ENCODE data around the gene DOCK1.

DOCK1 gene

DNA sequence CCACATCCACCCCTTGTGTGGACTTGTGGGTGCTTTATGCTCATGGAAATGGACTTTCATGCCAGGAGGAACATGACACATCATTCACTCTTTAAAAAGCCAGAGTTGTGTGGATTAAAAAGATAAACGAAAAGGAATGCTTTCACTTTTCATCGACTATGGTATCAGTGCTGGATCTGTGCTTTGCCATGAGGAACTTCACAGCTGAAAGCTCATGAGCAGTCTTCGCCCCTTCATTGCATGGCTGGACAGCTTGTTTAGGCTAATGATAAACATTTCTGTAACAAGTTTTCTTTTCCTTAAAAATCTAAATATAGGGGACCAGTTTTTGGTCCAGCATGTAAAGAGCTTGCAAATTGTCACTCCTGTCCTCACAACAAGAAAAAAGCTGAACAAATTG lies 470.2 kb downstream of the DOCK1 start:
- Histone ChIP-seq H3K9me3 (ENCODE audit: insufficient read depth, low read depth, low read length) (no peaks in the 10 kb centered on the region), H3K27ac (ENCODE audit: low read length) (no peak overlapping the region), H3K36me3 (ENCODE audit: insufficient read depth, low read depth, low read length) (peaks cover 13% of the 10 kb centered on the region), H3K9ac (ENCODE audit: low read depth, low read length) (no peak overlapping the region), H3K27me3 (ENCODE audit: insufficient read depth, low read length) (no peaks in the 10 kb centered on the region), H3K4me3 (ENCODE audit: low read length) (no peak overlapping the region), H3K4me1 (ENCODE audit: insufficient read depth, low read length) (no peaks in the 10 kb centered on the region)

DNA sequence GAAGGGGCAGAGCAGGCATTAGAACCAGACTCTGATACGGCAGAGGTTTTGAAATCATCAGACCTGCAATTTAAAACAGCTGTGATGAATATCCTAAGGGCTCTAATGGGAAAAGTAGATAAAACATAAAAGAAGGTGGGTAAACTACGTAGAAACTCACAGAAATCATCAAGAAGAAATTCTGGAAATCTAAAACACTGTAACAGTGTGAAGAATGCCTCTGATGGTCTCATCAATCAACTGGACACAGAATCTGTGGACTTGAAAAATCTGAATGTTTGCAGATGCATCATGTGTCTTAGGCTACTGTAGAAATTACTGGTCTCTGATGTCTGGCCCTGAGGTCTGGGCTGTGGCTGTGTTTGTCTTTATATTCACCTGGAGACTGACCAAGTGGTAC lies 470.8 kb downstream of the DOCK1 start:
- H3K27me3 ChIP-seq (ENCODE audit: insufficient read depth, low read length): no peaks in the 10 kb centered on the region
- H3K9ac ChIP-seq (ENCODE audit: low read depth, low read length): no peak overlapping the region
- no peak overlapping the region for H3K4me3 ChIP-seq (ENCODE audit: low read length)
- H3K9me3 ChIP-seq (ENCODE audit: insufficient read depth, low read depth, low read length): no peaks in the 10 kb centered on the region
- peaks cover 13% of the 10 kb centered on the region for H3K36me3 ChIP-seq (ENCODE audit: insufficient read depth, low read depth, low read length)
- H3K4me1 ChIP-seq (ENCODE audit: insufficient read depth, low read length): no peaks in the 10 kb centered on the region
- H3K27ac ChIP-seq (ENCODE audit: low read length): no peak overlapping the region

DNA sequence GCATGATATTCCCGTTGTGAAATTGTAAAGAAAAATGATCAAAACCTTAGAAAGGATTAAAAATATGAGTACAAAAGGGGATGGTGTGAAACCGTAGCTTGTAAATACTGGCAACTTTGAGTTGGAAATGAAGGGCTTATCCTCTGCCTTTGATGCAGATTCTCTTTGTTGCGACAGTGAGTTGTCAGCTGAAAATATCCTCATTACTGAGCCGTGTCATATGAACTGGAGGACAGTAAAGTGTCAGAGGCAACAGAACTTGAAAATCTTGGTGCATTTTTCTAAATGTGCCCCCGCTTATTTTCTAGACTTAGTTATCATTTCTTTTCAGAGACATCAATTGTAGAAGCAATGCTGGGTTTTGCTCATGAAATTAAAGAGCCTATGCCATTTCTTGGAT lies 473.4 kb downstream of the DOCK1 start:
- Histone ChIP-seq H3K9me3 (ENCODE audit: insufficient read depth, low read depth, low read length) (no peaks in the 10 kb centered on the region), H3K27me3 (ENCODE audit: insufficient read depth, low read length) (no peaks in the 10 kb centered on the region)

DNA sequence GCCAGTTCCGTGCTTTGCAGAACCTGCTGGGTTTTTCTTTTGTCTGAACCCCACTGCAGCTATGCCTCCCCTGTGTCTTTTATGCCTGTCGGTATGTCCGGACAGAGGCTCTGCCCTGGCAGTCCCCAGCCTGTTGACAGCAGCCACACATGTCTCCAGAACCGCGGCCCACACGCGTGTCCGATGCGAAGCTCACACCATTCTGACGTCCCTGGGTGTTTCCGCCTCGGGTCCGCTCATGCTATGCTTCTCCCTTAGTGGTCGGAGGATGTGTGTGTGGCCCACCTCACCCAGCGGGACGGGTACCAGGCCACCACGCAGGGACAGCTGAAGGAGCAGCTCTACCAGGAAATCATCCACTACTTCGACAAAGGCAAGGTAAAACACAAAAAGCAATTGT lies 479.3 kb downstream of the DOCK1 start:
- Histone ChIP-seq H3K36me3 (ENCODE audit: insufficient read depth, low read depth, low read length) (peaks cover 19% of the 10 kb centered on the region), H3K4me1 (ENCODE audit: insufficient read depth, low read length) (peaks cover 8% of the 10 kb centered on the region), H3K9ac (ENCODE audit: low read depth, low read length) (no peak overlapping the region), H3K27me3 (ENCODE audit: insufficient read depth, low read length) (no peaks in the 10 kb centered on the region), H3K9me3 (ENCODE audit: insufficient read depth, low read depth, low read length) (no peaks in the 10 kb centered on the region), H3K4me3 (ENCODE audit: low read length) (no peak overlapping the region), H3K27ac (ENCODE audit: low read length) (no peak overlapping the region)

More for the DNA sequence above, 473.4 kb downstream of the DOCK1 start:
- H3K4me1 ChIP-seq (ENCODE audit: insufficient read depth, low read length): no peaks in the 10 kb centered on the region
- no peak overlapping the region for H3K27ac ChIP-seq (ENCODE audit: low read length)
- H3K9ac ChIP-seq (ENCODE audit: low read depth, low read length): no peak overlapping the region
- H3K4me3 ChIP-seq (ENCODE audit: low read length): no peak overlapping the region
- peaks cover 26% of the 10 kb centered on the region for H3K36me3 ChIP-seq (ENCODE audit: insufficient read depth, low read depth, low read length)

DNA sequence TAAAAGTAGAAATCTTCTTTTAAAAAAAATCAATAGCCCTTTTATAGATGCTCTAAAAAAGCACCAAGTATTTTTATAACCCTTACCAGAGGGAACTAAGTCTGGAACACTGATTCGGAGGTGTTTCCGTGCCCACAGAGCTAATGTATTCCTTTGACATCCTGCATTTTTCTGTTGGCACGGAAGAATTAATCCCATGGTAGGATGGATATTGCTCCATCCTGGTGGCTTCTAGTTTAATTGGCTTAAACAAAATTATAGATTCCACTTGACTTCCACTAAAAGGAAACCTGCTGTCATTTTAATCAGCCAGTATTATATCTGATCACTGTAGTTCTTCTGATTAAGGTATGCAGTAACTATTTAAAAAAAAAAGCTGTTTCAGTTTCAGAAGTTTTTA lies 479.8 kb downstream of the DOCK1 start:
- Histone ChIP-seq H3K4me3 (ENCODE audit: low read length) (no peak overlapping the region), H3K4me1 (ENCODE audit: insufficient read depth, low read length) (peaks cover 8% of the 10 kb centered on the region), H3K27ac (ENCODE audit: low read length) (no peak overlapping the region), H3K9me3 (ENCODE audit: insufficient read depth, low read depth, low read length) (no peaks in the 10 kb centered on the region), H3K27me3 (ENCODE audit: insufficient read depth, low read length) (no peaks in the 10 kb centered on the region), H3K9ac (ENCODE audit: low read depth, low read length) (no peak overlapping the region), H3K36me3 (ENCODE audit: insufficient read depth, low read depth, low read length) (peaks cover 19% of the 10 kb centered on the region)

DNA sequence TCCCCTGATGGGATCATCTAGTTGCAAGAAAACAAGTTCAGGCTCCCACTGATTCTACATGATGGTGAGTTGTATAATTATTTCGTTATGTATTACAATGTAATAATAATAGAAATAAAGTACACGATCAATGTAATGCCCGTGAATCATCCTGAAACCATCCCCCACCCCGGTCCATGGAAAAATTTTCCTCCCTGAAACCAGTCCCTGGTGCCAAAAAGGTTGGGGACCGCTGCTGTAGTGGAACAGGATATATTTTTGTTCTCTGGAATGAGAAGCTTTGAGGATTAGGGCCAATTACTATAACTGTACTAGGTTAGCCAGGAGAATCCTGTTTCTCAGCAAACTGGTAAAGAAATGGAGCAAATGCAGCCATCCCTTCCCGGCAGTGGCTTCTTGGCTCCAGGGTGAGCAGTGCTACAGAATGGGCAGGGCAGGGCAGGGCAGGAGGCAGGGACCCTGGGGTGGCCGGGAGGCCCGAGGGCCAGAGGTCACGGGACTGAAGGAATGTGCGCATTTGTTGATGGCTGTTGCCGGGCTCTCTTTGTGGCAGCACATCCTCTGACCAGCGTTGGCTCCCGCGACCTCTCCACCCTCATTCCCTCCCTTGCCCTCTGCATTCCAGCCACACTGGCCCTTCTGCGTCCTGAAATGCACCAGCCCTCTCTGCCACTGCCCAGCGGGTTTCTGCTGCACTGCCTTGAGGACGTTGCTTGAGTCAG lies 481.5 kb downstream of the DOCK1 start:
- no peak overlapping the region for H3K9ac ChIP-seq (ENCODE audit: low read depth, low read length)
- H3K27me3 ChIP-seq (ENCODE audit: insufficient read depth, low read length): no peaks in the 10 kb centered on the region
- H3K4me3 ChIP-seq (ENCODE audit: low read length): no peak overlapping the region; the same call in 1 of the 2 replicates
- H3K4me1 ChIP-seq (ENCODE audit: insufficient read depth, low read length): peaks cover 8% of the 10 kb centered on the region
- H3K9me3 ChIP-seq (ENCODE audit: insufficient read depth, low read depth, low read length): no peaks in the 10 kb centered on the region
- H3K36me3 ChIP-seq (ENCODE audit: insufficient read depth, low read depth, low read length): peaks cover 12% of the 10 kb centered on the region
- no peak overlapping the region for H3K27ac ChIP-seq (ENCODE audit: low read length)

DNA sequence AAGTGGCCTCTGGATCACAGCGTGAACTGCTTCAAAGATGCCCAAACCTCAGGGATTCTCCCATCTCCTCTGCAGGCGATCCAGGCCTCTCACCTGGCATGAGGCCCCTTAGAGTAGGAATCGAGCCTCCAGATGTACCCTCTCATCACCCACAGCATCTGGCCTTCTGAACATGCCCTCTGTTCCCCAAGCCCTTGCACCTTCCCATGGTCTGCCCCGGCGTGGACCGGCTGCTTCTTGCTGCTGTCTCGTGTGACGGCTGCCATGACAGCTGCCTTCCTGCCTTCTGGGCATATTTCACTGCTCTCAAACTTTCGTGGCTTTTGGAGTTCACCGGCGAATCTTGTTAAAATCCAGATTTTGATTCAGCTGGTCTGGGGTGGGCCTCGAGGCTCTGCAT lies 486.6 kb downstream of the DOCK1 start:
- Histone ChIP-seq H3K9me3 (ENCODE audit: insufficient read depth, low read depth, low read length) (no peaks in the 10 kb centered on the region), H3K27me3 (ENCODE audit: insufficient read depth, low read length) (no peaks in the 10 kb centered on the region), H3K36me3 (ENCODE audit: insufficient read depth, low read depth, low read length) (no peaks in the 10 kb centered on the region), H3K4me3 (ENCODE audit: low read length) (no peak overlapping the region), H3K4me1 (ENCODE audit: insufficient read depth, low read length) (peaks cover 5% of the 10 kb centered on the region), H3K27ac (ENCODE audit: low read length) (no peak overlapping the region), H3K9ac (ENCODE audit: low read depth, low read length) (no peak overlapping the region)

DNA sequence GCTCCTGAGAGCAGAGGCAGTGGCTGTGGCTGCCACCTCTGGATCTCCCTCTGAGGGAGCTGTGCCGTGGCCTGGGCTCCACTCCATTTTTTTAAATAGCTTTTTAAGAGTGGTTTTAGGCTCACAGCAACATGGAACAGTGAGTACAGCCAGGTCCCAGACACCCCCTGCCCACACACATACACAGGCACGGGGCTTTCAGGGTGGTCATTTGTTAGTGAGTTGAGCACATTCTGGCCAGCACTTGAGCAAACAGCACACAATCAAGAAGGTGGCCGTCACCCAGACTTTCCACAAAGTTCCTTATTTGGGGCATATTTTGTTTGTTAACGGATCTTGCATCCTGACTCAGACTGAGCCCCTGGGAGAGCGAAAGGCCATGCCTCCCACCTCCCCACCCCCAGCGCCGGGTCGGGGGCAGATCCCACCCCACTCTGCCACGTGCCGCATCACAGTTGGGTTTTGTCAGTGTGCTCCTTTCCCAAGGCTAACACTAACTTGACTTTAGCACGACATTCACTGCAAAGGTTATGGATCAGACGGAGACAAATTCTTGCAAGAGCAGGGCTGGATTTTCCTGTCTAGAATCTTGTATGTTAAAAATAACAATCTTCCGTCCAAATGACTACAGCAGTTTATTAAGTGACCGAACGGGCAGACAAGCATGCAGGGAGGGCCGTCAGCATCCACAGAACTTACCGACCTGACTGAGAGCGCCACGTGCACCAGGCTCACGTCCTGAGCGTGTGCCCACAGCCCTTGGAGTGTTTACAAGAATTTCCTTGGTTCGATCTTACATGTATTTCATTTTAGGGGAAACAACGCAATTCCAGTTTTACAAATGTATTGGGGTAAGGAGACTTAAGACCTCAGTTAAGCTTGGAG lies 487.4 kb downstream of the DOCK1 start:
- Histone ChIP-seq H3K9ac (ENCODE audit: low read depth, low read length) (no peak overlapping the region; the same call in 1 of the 2 replicates), H3K27ac (ENCODE audit: low read length) (no peak overlapping the region), H3K4me1 (ENCODE audit: insufficient read depth, low read length) (no peaks in the 10 kb centered on the region; the same call in 1 of the 2 replicates), H3K9me3 (ENCODE audit: insufficient read depth, low read depth, low read length) (no peaks in the 10 kb centered on the region), H3K36me3 (ENCODE audit: insufficient read depth, low read depth, low read length) (no peaks in the 10 kb centered on the region), H3K4me3 (ENCODE audit: low read length) (no peak overlapping the region), H3K27me3 (ENCODE audit: insufficient read depth, low read length) (no peaks in the 10 kb centered on the region)

DNA sequence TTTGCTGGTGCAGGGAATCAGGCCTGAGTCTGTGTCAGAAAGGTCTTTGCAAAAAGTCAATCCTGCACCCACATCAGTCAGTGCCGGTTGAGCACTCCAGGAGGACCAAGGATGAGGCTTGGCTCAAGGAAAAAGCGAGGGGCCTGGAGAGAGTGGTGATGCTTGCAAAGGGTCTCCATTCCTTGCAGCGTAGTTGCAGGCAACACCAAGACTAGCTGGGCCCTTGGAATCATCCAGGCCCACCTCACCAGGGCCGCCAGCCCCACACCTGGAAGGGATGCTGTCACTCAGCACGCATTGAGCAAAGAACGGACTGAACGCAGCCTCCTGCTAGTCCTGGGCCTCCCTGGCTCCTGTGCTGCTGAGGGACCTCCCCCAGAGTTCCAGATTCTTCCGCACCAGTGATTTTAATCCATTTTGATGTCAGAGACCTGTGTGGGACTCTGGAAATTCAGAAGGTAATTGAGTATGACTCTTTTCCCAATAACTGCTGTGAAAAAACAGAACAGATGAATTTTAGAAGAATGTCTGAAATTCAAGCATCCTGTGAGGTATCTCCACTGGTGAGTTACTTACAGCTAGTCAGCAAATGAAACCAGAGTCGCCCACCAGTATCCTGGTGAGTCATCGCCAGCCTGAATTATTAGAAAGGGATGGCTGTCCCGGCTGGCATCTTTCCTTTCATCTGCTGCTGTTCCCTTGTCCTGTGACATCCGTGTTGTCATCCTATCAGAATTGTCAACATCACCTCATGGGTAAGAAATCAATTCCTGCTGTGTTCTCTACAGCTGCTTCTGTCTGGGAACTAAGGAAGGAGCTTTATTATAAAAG lies 493.1 kb downstream of the DOCK1 start:
- Histone ChIP-seq H3K27me3 (ENCODE audit: insufficient read depth, low read length) (no peaks in the 10 kb centered on the region), H3K4me1 (ENCODE audit: insufficient read depth, low read length) (peaks cover 4% of the 10 kb centered on the region; the same call in 1 of the 2 replicates), H3K36me3 (ENCODE audit: insufficient read depth, low read depth, low read length) (peaks cover 5% of the 10 kb centered on the region; the same call in 1 of the 2 replicates), H3K27ac (ENCODE audit: low read length) (no peak overlapping the region), H3K9me3 (ENCODE audit: insufficient read depth, low read depth, low read length) (no peaks in the 10 kb centered on the region), H3K4me3 (ENCODE audit: low read length) (no peak overlapping the region), H3K9ac (ENCODE audit: low read depth, low read length) (no peak overlapping the region)

DNA sequence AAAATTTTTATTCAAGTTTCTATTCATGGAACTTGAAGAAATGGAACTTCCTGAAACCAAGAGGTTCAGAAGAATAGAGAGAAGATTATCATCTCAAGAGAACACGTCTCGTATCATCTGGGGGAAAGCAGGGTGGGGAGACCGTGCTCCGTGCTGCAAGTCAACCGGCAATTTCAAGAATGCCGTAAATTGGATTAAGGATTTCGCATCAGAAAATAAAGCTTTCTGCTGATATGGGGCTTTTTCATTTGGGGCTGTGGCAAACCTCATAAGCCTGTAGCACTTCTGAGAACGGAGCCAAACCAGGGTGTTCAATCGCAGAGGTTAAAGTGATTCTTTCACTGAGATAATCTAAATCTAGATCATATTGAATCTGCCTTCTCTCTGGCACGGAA lies 493.7 kb downstream of the DOCK1 start:
- Histone ChIP-seq H3K27me3 (ENCODE audit: insufficient read depth, low read length) (no peaks in the 10 kb centered on the region), H3K36me3 (ENCODE audit: insufficient read depth, low read depth, low read length) (peaks cover 5% of the 10 kb centered on the region; the same call in 1 of the 2 replicates), H3K9me3 (ENCODE audit: insufficient read depth, low read depth, low read length) (no peaks in the 10 kb centered on the region), H3K4me3 (ENCODE audit: low read length) (no peak overlapping the region), H3K27ac (ENCODE audit: low read length) (no peak overlapping the region), H3K4me1 (ENCODE audit: insufficient read depth, low read length) (peaks cover 4% of the 10 kb centered on the region; the same call in 1 of the 2 replicates), H3K9ac (ENCODE audit: low read depth, low read length) (no peak overlapping the region)

DNA sequence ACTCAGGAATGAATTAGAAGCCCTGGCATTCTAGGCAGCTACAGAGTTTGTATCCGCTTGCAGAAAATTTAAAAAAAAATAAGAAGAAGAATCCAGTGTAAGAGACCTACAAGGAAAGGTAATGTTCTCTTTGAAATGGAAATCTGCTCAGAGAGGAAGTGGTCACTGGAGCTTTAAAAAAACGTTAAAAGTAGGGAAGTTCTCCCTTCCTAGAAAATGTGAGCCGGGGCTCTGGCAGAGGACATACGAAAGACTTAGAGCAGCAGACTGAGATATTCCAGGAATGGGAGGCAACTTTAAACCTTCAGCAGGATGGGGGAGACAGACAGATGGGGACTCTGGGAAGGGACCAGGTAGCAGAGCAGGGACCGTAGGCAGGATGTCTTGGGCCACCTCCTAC lies 494.4 kb downstream of the DOCK1 start:
- no peaks in the 10 kb centered on the region for H3K9me3 ChIP-seq (ENCODE audit: insufficient read depth, low read depth, low read length)
- H3K4me3 ChIP-seq (ENCODE audit: low read length): no peak overlapping the region
- H3K9ac ChIP-seq (ENCODE audit: low read depth, low read length): no peak overlapping the region
- peaks cover 4% of the 10 kb centered on the region; the same call in 1 of the 2 replicates for H3K4me1 ChIP-seq (ENCODE audit: insufficient read depth, low read length)
- H3K27ac ChIP-seq (ENCODE audit: low read length): no peak overlapping the region
- H3K36me3 ChIP-seq (ENCODE audit: insufficient read depth, low read depth, low read length): peaks cover 6% of the 10 kb centered on the region; the same call in 1 of the 2 replicates
- H3K27me3 ChIP-seq (ENCODE audit: insufficient read depth, low read length): no peaks in the 10 kb centered on the region

All from iPS-20b (cell line).